Stimulated activated CD4-positive, alpha-beta T cell treated with anti-CD3 and anti-CD28 coated beads, Interleukin-4, amount 100 ng/mL, for 1 hour (primary cell): ENCODE results near the gene SAA1.

Experiments used
- DNase-seq: peaks from one replicate; pipeline ENCODE4 v3.0.0-alpha.2; 2020

SAA1 gene

DNA sequence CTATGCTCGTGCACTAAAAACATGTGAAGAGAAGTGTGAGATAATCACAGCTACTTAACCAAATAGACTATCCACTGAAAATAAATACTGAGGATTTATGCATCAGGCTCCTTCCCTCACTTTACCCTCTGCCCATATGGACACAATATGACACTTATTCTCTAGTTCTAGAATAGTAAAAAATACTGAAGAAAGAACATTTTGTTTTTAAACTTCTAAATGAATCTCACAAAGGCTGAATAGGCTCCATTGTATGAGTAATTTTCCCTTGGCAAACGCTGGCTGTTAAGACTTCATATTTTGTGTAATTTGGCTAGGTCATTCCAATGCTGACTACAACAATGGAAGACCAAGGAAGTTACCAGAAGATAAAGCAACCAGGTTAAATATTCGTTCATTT, 45.9 kb downstream of the SAA1 start:
- no peak for DNase-seq

- no peak for DNase-seq
These were observed 46.8 kb downstream of the SAA1 start for GRCh38 chr11:18312663-18313420.

DNA sequence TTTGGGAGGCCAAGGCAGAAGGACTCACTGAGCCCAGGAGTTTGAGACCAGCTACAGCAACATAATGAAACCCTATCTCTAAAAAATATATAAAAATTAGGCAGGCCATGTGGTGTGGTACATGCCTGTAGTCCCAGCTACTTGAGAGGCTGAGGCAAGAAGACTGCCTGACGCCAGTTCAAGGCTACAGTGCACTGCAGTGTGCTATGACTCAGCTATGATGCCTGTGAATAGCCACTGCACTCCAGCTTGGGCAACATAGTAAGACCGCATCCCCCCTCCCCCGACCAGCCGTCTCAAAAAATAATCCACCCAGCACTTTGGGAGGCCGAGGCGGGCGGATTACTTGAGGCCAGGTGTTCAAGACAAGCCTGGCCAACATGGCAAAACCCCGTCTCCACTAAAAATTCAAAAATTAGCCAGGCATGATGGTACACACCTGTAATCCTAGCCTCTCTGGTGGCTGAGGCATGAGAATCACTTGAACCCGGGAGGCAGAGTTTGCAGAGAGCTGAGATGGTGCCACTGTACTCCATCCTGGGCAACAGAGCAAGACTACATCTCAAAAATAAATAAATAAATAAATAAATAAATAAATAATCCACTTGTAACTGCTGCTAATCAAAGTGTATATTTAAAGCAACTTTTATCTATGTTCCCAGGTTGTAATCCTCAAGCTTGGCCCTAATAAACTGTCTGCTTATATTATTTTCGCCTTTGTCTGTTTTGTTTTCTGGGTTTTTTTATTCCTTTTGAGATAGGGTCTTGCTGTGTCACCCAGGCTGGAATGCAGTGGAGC, 48.1 kb downstream of the SAA1 start:
- DNase-seq = no peak

GRCh38 chr11:18314784-18315523, 48.9 kb downstream of the SAA1 start:
- DNase-seq = no peak

DNA sequence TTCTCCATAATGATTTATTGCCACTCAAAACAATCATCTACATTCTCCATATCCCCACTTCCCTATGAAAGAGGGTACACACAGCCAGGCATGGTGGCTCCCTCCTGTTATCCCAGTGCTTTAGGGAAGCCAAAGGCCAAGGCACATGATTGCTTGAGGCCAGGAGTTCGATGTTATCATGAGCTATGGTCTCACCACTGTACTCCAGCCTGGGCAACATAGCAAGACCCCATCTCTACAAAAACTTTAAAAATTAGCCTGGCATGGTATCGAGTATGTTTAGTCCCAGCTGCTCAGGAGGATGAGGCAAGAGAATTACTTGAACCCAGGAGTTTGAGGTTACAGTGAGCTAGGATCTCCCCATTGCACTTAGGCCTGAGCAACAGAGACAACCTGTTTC, 49.8 kb downstream of the SAA1 start:
- DNase-seq = no peak

DNA sequence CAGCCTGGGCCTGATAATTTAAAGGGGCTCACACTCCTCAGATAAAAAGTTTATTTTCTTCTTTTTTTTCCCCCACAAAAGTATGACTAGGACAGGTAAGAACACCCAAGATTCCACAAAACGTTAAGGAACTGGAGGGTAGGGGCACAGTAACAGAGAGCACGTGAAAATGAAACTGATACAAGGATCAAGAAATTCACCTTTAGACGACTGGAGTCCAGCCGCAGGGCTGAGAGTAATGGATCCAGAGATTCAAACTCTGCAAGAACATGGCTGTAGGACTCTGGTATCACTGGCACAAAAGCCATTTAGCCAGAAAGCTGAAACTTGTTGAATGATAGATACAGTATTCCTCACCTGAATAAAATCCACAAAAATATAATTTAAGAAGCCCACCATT, 51.5 kb downstream of the SAA1 start:
- no peak for DNase-seq
